Adrenal gland (tissue), 12 donors: Measurements from ENCODE around the gene FMO1. TPM values are rescaled to one million over a fixed set of nuclear protein-coding genes. Genes with fewer than 3 reads are reported as not detected.
"Not testable (repeated sequence)": the region's sequence is repeated elsewhere in the genome, so short reads cannot be mapped to it uniquely, and the experiment has no call there.

ENCODE experiments used
- DNase-seq, 7 donors: peaks; one replicate each; pipeline ENCODE4 v3.0.0-alpha.2; 2019 to 2020
- H3K27ac ChIP-seq, 5 donors: fragments of 200-600 bp; sonication (generic) in 4 of 5; 1 replicate in 3 of 5; 2 replicates in 2 of 5; pipeline versions ENCODE4 v1.5.1 to v1.8.0; 2016 to 2020; ENCODE audit warnings: mild to moderate bottlenecking in 1 of 5
- H3K27me3 ChIP-seq: fragments of 200-600 bp; 2 replicates; pipeline ENCODE4 v1.8.0; 2021
- H3K36me3 ChIP-seq, 2 donors: fragments of 200-600 bp; replicated peaks in 1 of 2; 1 replicate in 1 of 2; 2 replicates in 1 of 2; pipeline versions ENCODE4 v1.5.1 to v1.8.0; 2018 to 2022
- H3K4me1 ChIP-seq, 2 donors: fragments of 200-600 bp; replicated peaks in 1 of 2; 1 replicate in 1 of 2; 2 replicates in 1 of 2; pipeline versions ENCODE4 v1.5.1 to v1.8.0; 2018 to 2021
- H3K4me3 ChIP-seq, 4 donors: fragments of 200-600 bp; sonication (generic) in 3 of 4; one replicate each; pipeline ENCODE4 v1.5.1; 2016 to 2018
- H3K9me3 ChIP-seq, 3 donors: fragments of 200-600 bp; sonication (generic) in 1 of 3; replicated peaks in 1 of 3; 1 replicate in 2 of 3; 2 replicates in 1 of 3; pipeline versions ENCODE4 v1.5.1 to v1.8.0; 2016 to 2021
- POLR2A ChIP-seq, 2 donors: fragments of 450-650 bp; IDR thresholded peaks; one replicate each; pipeline ENCODE4 v1.6.1; 2017; ENCODE audit warnings: antibody characterized with exemption in 2 of 2, mild to moderate bottlenecking in 2 of 2, moderate library complexity in 1 of 2
- WGBS, 4 donors: extraction: QIAGEN DNeasy Blood & Tissue Kit in 2 of 4; methylation state at CpG; one replicate each; pipeline versions ENCODE4 v1.1.5 to v1.1.7; 2013 to 2017; 5-methylcytosine and 5-hydroxymethylcytosine counted together
- intact Hi-C, 2 donors: fragments of 100-400 bp; cut with DNase I; formaldehyde crosslinking; loops; one replicate each; pipeline versions ENCODE4 v1.14.1 to v1.15.0; 2022 to 2023
- polyA plus RNA-seq, 3 donors: library from polyadenylated mRNA; stranded (reverse); fragments of 200-250 nt in 2 of 3; fragments of 350-450 nt in 1 of 3; fragmentation: Illumina TruSeq in 1 of 3; extraction: RNeasy Lipid Tissue Mini Kit (QIAGEN cat#74804) in 1 of 3; gene quantifications; one replicate each; pipeline ENCODE4 v1.2.3, GENCODE V29; 2013 to 2014
- total RNA-seq, 9 donors: library from RNA; depleted of rRNA in 4 of 9; stranded (reverse); fragments of >200 nt in 4 of 9; fragments of 120-200 nt in 1 of 9; fragmentation: NEBNext Ultra II Directional in 1 of 9; extraction: Animal tissue kit (Norgen Biotek cat#: 25700) in 1 of 9; gene quantifications; one replicate each; pipeline versions ENCODE4 v1.1.0 to v1.2.4, GENCODE V29; 2013 to 2023
- TF ChIP-seq, protein P1 (sequence below), 6 experiments: fragments of 450-650 bp in 4 of 6; fragments of 200-600 bp in 2 of 6; sonication (generic) in 1 of 6; IDR thresholded peaks; 1 replicate in 5 of 6; 2 replicates in 1 of 6; pipeline versions ENCODE4 v1.5.1 to v1.8.0; 2016 to 2021; ENCODE audit warnings: antibody characterized with exemption in 6 of 6, mild to moderate bottlenecking in 2 of 6, moderate library complexity in 1 of 6
- donor health status: healthy with polysubstance abuse.
- donor health status: Bipolar disorder and iron deficiency.
- donor health status: DM: yes; HTN: yes; CAD: no.
- donor health status: DM: no; HTN: no; CAD: no.
- donor health status: DM: no; HTN: no; CAD: no.
- donor health status: DM: yes; HTN: yes; CAD: no.

Gene FMO1
- total and polyA plus RNA-seq, 12 donors, result 1.0 to 13.5 (median 6.0) TPM

DNA sequence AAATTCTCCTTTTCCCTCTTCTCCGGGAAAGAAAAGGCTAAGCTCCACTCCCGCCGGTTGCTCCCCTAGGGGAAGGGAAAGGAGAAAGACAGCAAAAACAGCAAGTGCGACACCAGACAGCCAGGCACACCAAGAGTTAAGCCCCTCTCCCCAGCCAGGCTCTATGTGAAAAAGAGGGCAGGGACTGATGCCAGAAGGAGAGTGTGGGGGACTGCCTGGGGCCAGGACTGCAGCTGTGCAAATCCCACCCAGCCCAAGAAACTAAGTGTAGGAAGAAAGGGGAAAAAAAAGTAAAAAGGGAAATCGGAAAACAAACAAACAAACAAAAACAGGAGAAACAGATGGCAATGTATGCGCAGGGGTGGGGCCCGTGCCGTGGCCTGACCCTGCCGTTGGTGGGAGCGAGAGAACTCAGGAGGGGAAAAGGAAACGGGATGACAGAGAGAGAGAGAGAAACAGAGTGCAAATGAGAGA is 27.7 kb upstream of the FMO1 start:
- TF ChIP-seq POLR2A (IDR thresholded peaks at IDR 0.05), result no peak
- no peaks in the 10 kb centered on the region for H3K9me3 ChIP-seq
- no peak overlapping the region for H3K4me3 ChIP-seq
- peaks cover 0 to 6% of the 10 kb centered on the region in 2 donors for H3K4me1 ChIP-seq
- intact Hi-C loops, result no loop called here
- no peaks in the 10 kb centered on the region for H3K36me3 ChIP-seq
- DNase-seq, result no peak
- peak overlapping the region in 1 of 5 donors; percentile 11 for H3K27ac ChIP-seq
- 59 to 69% (median 65%) methylated on average over 11 of the region's 11 CpGs for WGBS, 4 donors
- no peaks in the 10 kb centered on the region for H3K27me3 ChIP-seq

DNA sequence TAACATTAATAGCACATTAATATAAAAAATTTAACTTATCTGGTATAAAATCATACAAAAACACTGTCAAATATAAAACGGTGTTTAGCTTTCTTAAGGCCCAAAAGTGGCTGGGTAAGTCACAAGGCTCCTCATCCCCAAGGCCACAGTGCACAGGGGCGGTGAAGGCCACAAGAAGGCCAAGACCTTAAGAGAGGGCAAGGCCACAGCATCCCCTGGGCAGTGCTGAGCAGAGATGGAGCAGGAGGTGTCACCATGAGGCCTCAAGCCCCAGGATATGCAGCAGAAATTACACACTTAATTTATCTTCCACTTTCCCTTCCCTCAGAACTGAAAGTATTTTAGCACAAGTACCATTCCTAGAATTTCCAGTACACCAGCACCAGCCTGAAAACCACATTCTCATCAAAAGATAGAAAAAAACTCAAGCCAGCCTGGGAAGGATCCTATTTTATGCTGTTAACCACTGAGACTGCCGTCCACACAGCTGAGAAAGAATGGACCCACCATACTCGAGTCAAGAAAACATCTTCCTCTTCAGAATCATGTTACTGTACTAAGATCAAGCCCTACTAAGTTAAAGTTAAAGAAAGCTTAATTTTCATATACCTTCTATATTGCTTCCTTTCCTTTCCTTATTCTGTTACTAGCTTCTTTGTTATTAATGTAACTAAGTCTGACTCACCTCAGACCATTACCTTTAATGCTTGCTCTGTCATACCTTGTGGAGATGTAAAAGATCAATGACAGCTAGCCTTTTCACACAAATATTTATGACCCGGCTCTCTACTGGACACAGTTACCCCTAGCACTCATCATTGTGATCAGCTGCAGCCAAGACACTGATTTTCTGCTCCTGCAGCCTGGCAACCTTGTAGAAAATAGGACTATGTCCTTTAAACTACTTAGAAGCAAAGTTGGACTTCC is 26.4 kb upstream of the FMO1 start:
- no peak overlapping the region for H3K4me3 ChIP-seq
- TF ChIP-seq, protein P1, sequence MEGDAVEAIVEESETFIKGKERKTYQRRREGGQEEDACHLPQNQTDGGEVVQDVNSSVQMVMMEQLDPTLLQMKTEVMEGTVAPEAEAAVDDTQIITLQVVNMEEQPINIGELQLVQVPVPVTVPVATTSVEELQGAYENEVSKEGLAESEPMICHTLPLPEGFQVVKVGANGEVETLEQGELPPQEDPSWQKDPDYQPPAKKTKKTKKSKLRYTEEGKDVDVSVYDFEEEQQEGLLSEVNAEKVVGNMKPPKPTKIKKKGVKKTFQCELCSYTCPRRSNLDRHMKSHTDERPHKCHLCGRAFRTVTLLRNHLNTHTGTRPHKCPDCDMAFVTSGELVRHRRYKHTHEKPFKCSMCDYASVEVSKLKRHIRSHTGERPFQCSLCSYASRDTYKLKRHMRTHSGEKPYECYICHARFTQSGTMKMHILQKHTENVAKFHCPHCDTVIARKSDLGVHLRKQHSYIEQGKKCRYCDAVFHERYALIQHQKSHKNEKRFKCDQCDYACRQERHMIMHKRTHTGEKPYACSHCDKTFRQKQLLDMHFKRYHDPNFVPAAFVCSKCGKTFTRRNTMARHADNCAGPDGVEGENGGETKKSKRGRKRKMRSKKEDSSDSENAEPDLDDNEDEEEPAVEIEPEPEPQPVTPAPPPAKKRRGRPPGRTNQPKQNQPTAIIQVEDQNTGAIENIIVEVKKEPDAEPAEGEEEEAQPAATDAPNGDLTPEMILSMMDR (IDR thresholded peaks at IDR 0.05), result no peak
- no peak for TF ChIP-seq POLR2A (IDR thresholded peaks at IDR 0.05)
- H3K4me1 ChIP-seq, result peaks cover 0 to 6% of the 10 kb centered on the region in 2 donors
- H3K9me3 ChIP-seq, result no peaks in the 10 kb centered on the region
- peak overlapping the region in 2 of 5 donors; percentile 6 to 15 for H3K27ac ChIP-seq
- intact Hi-C loops, result no loop called here
- DNase-seq, result no peak
- no peaks in the 10 kb centered on the region for H3K27me3 ChIP-seq
- no peaks in the 10 kb centered on the region for H3K36me3 ChIP-seq
- WGBS, 4 donors, result 51 to 72% (median 64%) methylated on average over 5 of the region's 5 CpGs

DNA sequence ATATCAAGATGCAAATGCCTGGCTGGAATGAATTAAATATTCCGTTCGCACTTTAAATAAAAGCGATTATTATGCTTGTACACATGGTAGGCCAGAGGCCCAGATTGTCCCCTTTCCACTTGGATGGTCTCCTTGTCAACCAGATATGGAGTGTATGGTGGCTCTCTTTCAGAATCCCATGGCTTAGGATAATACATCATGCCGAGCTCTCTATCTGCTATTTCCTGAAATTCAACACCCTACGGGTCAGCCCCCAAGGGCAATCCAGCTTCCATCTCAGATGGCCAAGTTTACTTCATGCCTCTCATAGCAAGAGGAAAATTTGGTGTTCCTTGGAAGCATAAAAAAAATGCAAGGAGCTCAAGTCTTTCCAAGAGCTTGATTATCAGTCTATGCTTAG is 25.4 kb upstream of the FMO1 start:
- 63 to 78% (median 72%) methylated on average over 5 of the region's 5 CpGs for WGBS, 4 donors
- Histone ChIP-seq H3K36me3 (no peaks in the 10 kb centered on the region), H3K4me3 (no peak overlapping the region), H3K4me1 (peaks cover 0 to 6% of the 10 kb centered on the region in 2 donors), H3K27me3 (no peaks in the 10 kb centered on the region), H3K9me3 (no peaks in the 10 kb centered on the region), H3K27ac (no peak overlapping the region)
- TF ChIP-seq POLR2A (IDR thresholded peaks at IDR 0.05), result no peak
- TF ChIP-seq, protein P1 (IDR thresholded peaks at IDR 0.05), result no peak
- intact Hi-C loops, result no loop called here
- no peak for DNase-seq

DNA sequence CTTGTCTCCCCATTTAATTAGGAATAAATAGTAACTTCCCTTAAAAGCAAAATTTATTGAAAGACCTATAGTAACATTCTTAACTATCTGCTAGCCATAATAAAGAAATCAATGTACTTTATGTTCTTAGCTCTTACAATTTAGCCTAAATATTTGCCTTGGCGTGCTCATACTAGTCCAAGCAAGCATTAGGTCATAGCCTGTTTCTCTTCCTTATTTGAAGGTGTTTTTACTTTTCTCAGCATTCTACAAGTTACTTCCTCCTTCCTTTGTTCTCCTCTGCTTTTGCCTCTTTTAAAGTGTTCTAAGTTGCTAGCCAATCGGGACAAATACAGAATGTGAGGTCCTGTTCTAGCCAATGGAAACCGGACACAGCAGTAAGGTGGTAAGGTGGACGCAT is 24.0 kb upstream of the FMO1 start:
- H3K27ac ChIP-seq, DNase-seq, H3K4me1 ChIP-seq, H3K36me3 ChIP-seq, H3K4me3 ChIP-seq, H3K27me3 ChIP-seq, intact Hi-C loops, H3K9me3 ChIP-seq: not testable (repeated sequence)
- WGBS, 4 donors, result 81 to 85% (median 83%) methylated on average over 4 of the region's 4 CpGs

DNA sequence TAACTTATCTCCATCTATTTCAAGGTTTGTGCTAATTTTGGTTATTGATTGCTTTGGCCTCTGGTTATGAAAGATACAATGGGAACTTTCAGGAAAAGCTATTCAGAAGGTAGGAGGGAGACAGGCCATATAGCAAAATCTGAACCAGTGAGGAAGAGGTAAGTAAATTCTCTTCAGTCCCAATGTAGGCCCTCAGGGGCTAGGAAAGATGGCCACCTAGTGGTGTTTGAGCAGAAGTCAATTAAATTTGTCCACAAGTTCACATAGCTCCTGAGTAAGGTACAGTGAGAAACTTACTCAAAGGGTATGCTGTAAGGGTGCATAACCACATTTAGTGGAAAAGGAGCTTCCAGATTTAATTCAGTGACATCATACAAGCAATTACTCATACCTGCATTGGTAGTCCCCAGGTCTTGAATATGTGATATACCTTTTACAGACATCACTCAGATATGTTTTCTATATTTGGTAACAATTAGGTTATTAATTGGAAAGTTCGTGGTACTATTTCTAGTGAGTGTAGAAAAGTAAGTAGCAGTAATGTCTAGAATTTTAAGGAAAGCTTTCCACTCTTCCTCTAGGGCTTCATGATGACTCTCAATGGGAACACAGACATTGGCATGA is 21.4 kb upstream of the FMO1 start:
- no peaks in the 10 kb centered on the region for H3K9me3 ChIP-seq
- no peak for TF ChIP-seq POLR2A (IDR thresholded peaks at IDR 0.05)
- TF ChIP-seq, protein P1 (IDR thresholded peaks at IDR 0.05), result peak; percentile 58 to 82 (median 77)
- H3K4me3 ChIP-seq, result no peak overlapping the region
- peaks cover 0 to 3% of the 10 kb centered on the region in 2 donors for H3K4me1 ChIP-seq
- no peak overlapping the region for H3K27ac ChIP-seq
- intact Hi-C loops, result loop anchor here in 1 of 2 donors (5.0 kb wide), 1 partner anchor 260 kb away; no protein-coding TSS in a partner anchor
- WGBS, 4 donors, result 51 to 61% (median 59%) methylated on average over 1 of the region's 1 CpG
- H3K27me3 ChIP-seq, result no peaks in the 10 kb centered on the region
- H3K36me3 ChIP-seq, result no peaks in the 10 kb centered on the region
- DNase-seq, result peak in 6 of 7 donors; percentile 31 to 52 (median 38)
